Endothelial cell of umbilical vein (primary cell): ENCODE data around the gene AFF1. TPM values are rescaled to one million over a fixed set of nuclear protein-coding genes. Genes with fewer than 3 reads are reported as not detected.

Experiments used
- BruUV-seq: library from RNA; stranded (reverse); fragments of 400-500 nt; replicated peaks from 2 replicates; lab custom pipeline; 2021; lab: Mats Ljungman, UMichigan
- CTCF ChIA-PET: fragments of 300-600, 350-600 bp; sonication (Branson Sonifier 250); formaldehyde crosslinking; loops from one replicate; lab custom pipeline; 2021; ENCODE audit warnings: antibody characterized with exemption, inconsistent platforms; lab: Charles Lee
- POLR2A ChIA-PET: fragments of 300-600, 350-600 bp; sonication (Branson Sonifier 250); formaldehyde crosslinking; loops from one replicate; lab custom pipeline; 2021; ENCODE audit warnings: antibody characterized with exemption, inconsistent platforms; lab: Charles Lee
- DNase-seq: peaks from one replicate; pipeline ENCODE4 v3.0.0-alpha.2; 2011; ENCODE audit warnings: low read depth, low spot score
- FAIRE-seq: peaks from 2 replicates; lab custom pipeline; 2011; peaks lifted over from hg19 to GRCh38; lab: Jason Lieb, UNC
- H2AFZ ChIP-seq: 2 replicates; pipeline ENCODE4 v1.6.0; 2012; ENCODE audit warnings: low read depth, low read length, control low read depth, inconsistent platforms
- H3K27ac ChIP-seq: 2 replicates; pipeline ENCODE4 v1.5.1; 2011; ENCODE audit warnings: low read depth, mild to moderate bottlenecking, control low read depth, low read length, moderate library complexity; ENCODE audit not compliant: insufficient read depth
- H3K27me3 ChIP-seq, 2 experiments: 2 replicates each; pipeline versions ENCODE4 v1.6.0 to v1.6.1; 2011; ENCODE audit warnings: low read length in 2 of 2, mixed read lengths in 1 of 2; ENCODE audit not compliant: control insufficient read depth in 2 of 2, insufficient read depth in 2 of 2
- H3K36me3 ChIP-seq, 2 experiments: 2 replicates in 1 of 2; 3 replicates in 1 of 2; pipeline ENCODE4 v1.5.1; 2011; ENCODE audit warnings: low read length in 2 of 2, mild to moderate bottlenecking in 1 of 2, moderate library complexity in 1 of 2; ENCODE audit not compliant: control insufficient read depth in 2 of 2, insufficient read depth in 2 of 2; ENCODE audit errors: extremely low read depth in 1 of 2
- H3K4me1 ChIP-seq: 3 replicates; pipeline ENCODE4 v1.5.1; 2011; ENCODE audit warnings: mild to moderate bottlenecking, low read length; ENCODE audit not compliant: control insufficient read depth, insufficient read depth; ENCODE audit errors: extremely low read depth
- H3K4me2 ChIP-seq: 2 replicates; pipeline ENCODE4 v1.6.1; 2011; ENCODE audit warnings: low read length, control low read depth, mixed read lengths; ENCODE audit not compliant: insufficient read depth
- H3K4me3 ChIP-seq, 3 experiments: fragments of 200-600 bp in 1 of 3; sonication (generic), shearing (Covaris generic) in 1 of 3; replicated peaks in 1 of 3; 2 replicates each; pipeline ENCODE4 v1.5.1; 2011 to 2016; ENCODE audit warnings: control low read depth in 3 of 3, low read length in 3 of 3, mild to moderate bottlenecking in 2 of 3, inconsistent platforms in 1 of 3, low read depth in 1 of 3, moderate library complexity in 1 of 3; ENCODE audit not compliant: insufficient read depth in 1 of 3
- H3K79me2 ChIP-seq: 2 replicates; pipeline ENCODE4 v1.6.0; 2012; ENCODE audit warnings: low read length, inconsistent platforms; ENCODE audit not compliant: control insufficient read depth, insufficient read depth
- H3K9ac ChIP-seq: replicated peaks from 2 replicates; pipeline ENCODE3; 2011; ENCODE audit warnings: low read length, control low read depth; ENCODE audit not compliant: insufficient read depth; ENCODE audit errors: extremely low read depth
- H3K9me1 ChIP-seq: replicated peaks from 3 replicates; pipeline ENCODE4 v1.6.0; 2011; ENCODE audit warnings: mild to moderate bottlenecking, low read length; ENCODE audit not compliant: control insufficient read depth, insufficient read depth; ENCODE audit errors: extremely low read depth
- H3K9me3 ChIP-seq: replicated peaks from 2 replicates; pipeline ENCODE4 v1.5.1; 2012; ENCODE audit warnings: low read length, inconsistent platforms; ENCODE audit not compliant: control insufficient read depth, insufficient read depth
- H4K20me1 ChIP-seq: replicated peaks from 2 replicates; pipeline ENCODE3; 2011; ENCODE audit warnings: mild to moderate bottlenecking, low read length; ENCODE audit not compliant: control insufficient read depth, insufficient read depth; ENCODE audit errors: extremely low read depth
- CTCF ChIP-seq, 2 donors: IDR thresholded peaks; 1 replicate in 1 of 2; 2 replicates in 1 of 2; pipeline ENCODE4 v1.5.1; 2011; ENCODE audit warnings: low read length in 2 of 2, mild to moderate bottlenecking in 2 of 2, moderate library complexity in 2 of 2, control low read depth in 1 of 2, inconsistent platforms in 1 of 2, low read depth in 1 of 2; ENCODE audit not compliant: insufficient read depth in 1 of 2; ENCODE audit errors: extremely low read depth in 1 of 2
- JUN ChIP-seq: IDR thresholded peaks from 2 replicates; pipeline ENCODE4 v1.6.1; 2011; ENCODE audit warnings: borderline replicate concordance, low read depth; ENCODE audit not compliant: insufficient read length, insufficient read depth
- dilution Hi-C: fragments of 300-500 bp; cut with MboI; formaldehyde crosslinking; loops from one replicate; pipeline ENCODE4 v1.15.0; 2019; ENCODE audit warnings: low sequenced_read_pairs; ENCODE audit not compliant: extremely low pct_ligation_motif_present
- intact Hi-C: fragments of 100-400 bp; cut with micrococcal nuclease; formaldehyde crosslinking; loops from one replicate; pipeline ENCODE4 v1.10.0; 2022
- polyA plus RNA-seq, 4 experiments: library from polyadenylated mRNA; depleted of rRNA in 3 of 4; stranded (reverse) in 3 of 4; unstranded in 1 of 4; fragments of >200 nt; gene quantifications; 2 replicates each; pipeline versions ENCODE4 v1.2.1 to v1.2.3, GENCODE V29; 2011 to 2012; ENCODE audit warnings: missing spikeins in 1 of 4
- total RNA-seq: library from RNA; stranded (reverse); gene quantifications from 2 replicates; pipeline ENCODE4 v1.2.3, GENCODE V29; 2021

AFF1 gene
- total and polyA plus RNA-seq, 2 donors (not counting 3 experiments of a cell fraction or from before 2014, with no cell fraction given) = 26.2 to 106 TPM

GRCh38 chr4:86950831-86951525 lies 16.2 kb downstream of the AFF1 start:
- BruUV-seq = no TSS peak
- no peak for FAIRE-seq
- POLR2A ChIA-PET = interaction anchor here (2.2 kb wide), 1 partner anchor 55 kb away, joined by 5 read pairs; no protein-coding TSS in a partner anchor

More at GRCh38 chr4:86950831-86951525, 16.2 kb downstream of the AFF1 start:
- no peaks in the 10 kb centered on the region for H3K9me3 ChIP-seq
- CTCF ChIA-PET = interaction anchor here (0.7 to 2.3 kb wide), 6 partner anchors 21 to 268 kb away, joined by 3 to 10 read pairs (median 4); no protein-coding TSS in a partner anchor
- H4K20me1 ChIP-seq = no peaks in the 10 kb centered on the region
- H3K4me1 ChIP-seq = peaks cover 14% of the 10 kb centered on the region
- no peak overlapping the region for H3K27ac ChIP-seq
- H3K9ac ChIP-seq = no peak overlapping the region
- DNase-seq = no peak
- dilution Hi-C loops (no loop called here), intact Hi-C loops (no loop called here)
- no peaks in the 10 kb centered on the region for H3K27me3 ChIP-seq
- peaks cover 21% of the 10 kb centered on the region for H3K79me2 ChIP-seq
- H3K4me3 ChIP-seq = no peak overlapping the region
- no peaks in the 10 kb centered on the region for H3K9me1 ChIP-seq
- TF ChIP-seq JUN = no peak
- no peak for TF ChIP-seq CTCF (IDR thresholded peaks at IDR 0.05; ENCODE audit: extremely low read depth in 1 of 2, insufficient read depth in 1 of 2, low read depth in 1 of 2, low read length in 2 of 2)
- H3K4me2 ChIP-seq = no peak overlapping the region
- H2AFZ ChIP-seq = no peak overlapping the region
- no peaks in the 10 kb centered on the region for H3K36me3 ChIP-seq
